Astrocyte of the cerebellum (primary cell): Measurements from ENCODE around the gene ZSWIM2.
A peak's percentile ranks its signal among the peaks of the same experiment; 100 is the strongest.

Experiments used
- DNase-seq: peaks from one replicate; pipeline ENCODE4 v3.0.0-alpha.2; 2011; ENCODE audit warnings: low read depth
- H3K4me3 ChIP-seq: 2 replicates; pipeline ENCODE4 v1.5.1; 2011; ENCODE audit warnings: mild to moderate bottlenecking, low read depth, low read length, moderate library complexity
- CTCF ChIP-seq: IDR thresholded peaks from 2 replicates; pipeline ENCODE4 v1.5.1; 2012; ENCODE audit warnings: low read length, low read depth, moderate library complexity, mild to moderate bottlenecking; ENCODE audit errors: missing control alignments
- in situ Hi-C: cut with HindIII; loops from 2 replicates; pipeline ENCODE4 v1.10.0; 2017; ENCODE audit warnings: low sequenced_read_pairs

The ZSWIM2 gene

GRCh38 chr2:186853951-186854350 lies 5.0 kb upstream of the ZSWIM2 start:
- H3K4me3 ChIP-seq = no peak overlapping the region
- in situ Hi-C loops = no loop called here
- no peak for DNase-seq
- TF ChIP-seq CTCF = no peak

DNA sequence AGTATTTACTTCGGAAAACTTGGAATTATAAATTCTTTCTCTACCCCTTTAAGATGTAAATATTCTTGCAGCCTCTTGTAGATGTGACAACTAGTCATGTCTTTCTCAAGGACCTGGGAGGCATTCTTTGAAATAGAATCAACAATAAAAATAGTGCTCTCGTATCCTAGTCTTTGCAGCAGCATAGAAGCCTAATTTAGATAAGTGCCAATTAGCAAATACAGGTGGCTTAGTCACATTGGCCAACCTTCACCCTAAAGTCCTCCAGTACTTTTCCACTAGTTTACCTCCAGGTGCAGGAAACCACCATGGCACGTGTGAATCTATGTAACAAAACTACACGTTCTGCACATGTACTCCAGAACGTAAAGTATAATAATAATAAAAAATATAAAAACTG lies 3.5 kb upstream of the ZSWIM2 start:
- no peak for DNase-seq
- in situ Hi-C loops = no loop called here
- no peak overlapping the region for H3K4me3 ChIP-seq
- no peak for TF ChIP-seq CTCF

- no peak for TF ChIP-seq CTCF
- no peak overlapping the region for H3K4me3 ChIP-seq
- in situ Hi-C loops = no loop called here
- DNase-seq = no peak
Measured at GRCh38 chr2:186842373-186842772, 6.6 kb downstream of the ZSWIM2 start.

DNA sequence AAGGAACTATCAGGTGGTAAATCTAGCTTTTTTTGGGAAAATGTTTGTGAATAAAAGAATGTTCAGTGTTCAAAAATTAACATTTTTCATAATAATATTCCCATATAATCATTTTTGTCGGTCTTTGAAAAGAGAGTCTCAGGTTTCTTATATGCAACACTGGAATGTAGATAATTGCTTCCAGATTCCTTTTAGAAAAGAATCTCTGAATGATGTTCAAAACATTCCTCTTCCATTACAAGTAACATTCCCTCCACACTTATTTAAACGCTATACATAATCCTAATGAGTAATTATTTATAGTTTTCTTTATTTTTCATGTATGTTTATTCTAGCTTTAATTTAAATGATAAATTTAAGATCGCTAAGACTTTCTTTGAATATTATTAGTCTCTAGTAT lies 7.0 kb downstream of the ZSWIM2 start:
- TF ChIP-seq CTCF = no peak
- peak; percentile 48 for DNase-seq
- no peak overlapping the region for H3K4me3 ChIP-seq
- in situ Hi-C loops = no loop called here

DNA sequence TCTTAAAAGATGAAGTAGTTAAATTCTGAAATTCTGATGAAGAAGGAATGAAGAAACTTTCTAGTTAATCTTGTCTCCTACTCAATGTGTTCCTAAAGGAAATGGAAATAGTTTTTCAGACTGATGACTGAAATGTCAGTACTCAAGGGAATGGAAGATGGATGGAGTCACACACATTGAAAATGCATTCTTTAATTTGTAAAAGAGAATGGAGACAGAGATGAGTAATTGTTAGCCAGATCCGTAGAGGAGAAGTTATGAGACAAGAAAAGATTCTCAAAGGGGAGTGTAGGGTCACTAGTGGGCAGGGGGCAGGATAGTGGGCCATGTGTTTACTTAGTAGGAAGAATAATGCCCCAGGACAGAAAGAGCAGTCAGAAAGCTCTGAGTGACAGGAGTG lies 13.3 kb downstream of the ZSWIM2 start:
- no peak for DNase-seq
- no peak overlapping the region for H3K4me3 ChIP-seq
- in situ Hi-C loops = no loop called here
- TF ChIP-seq CTCF = no peak

- no peak for TF ChIP-seq CTCF
- DNase-seq = no peak
- no peak overlapping the region for H3K4me3 ChIP-seq
- in situ Hi-C loops = no loop called here
Measured at GRCh38 chr2:186827862-186828492, 21.0 kb downstream of the ZSWIM2 start.
